Calu3 (cell line): ENCODE measurements around the gene LYRM1. TPM values are rescaled to one million over a fixed set of nuclear protein-coding genes. Genes with fewer than 3 reads are reported as not detected.

ENCODE experiments used
- BruUV-seq: library from RNA; stranded (reverse); fragments of 400-500 nt; replicated peaks from 2 replicates; lab custom pipeline; 2021; lab: Mats Ljungman, UMichigan
- CTCF ChIA-PET: fragments of 300-600 bp; sonication (Branson Sonifier 250); formaldehyde crosslinking; loops from one replicate; lab custom pipeline; 2022; ENCODE audit warnings: antibody characterized with exemption; lab: Charles Lee
- DNase-seq: peaks from one replicate; pipeline ENCODE4 v3.0.0; 2022
- H3K27ac Mint-ChIP-seq: one replicate; pipeline ENCODE4 v1.8.0; 2022; ENCODE audit warnings: mixed read lengths; ENCODE audit not compliant: unreplicated experiment
- H3K27me3 Mint-ChIP-seq: one replicate; pipeline ENCODE4 v1.8.0; 2022; ENCODE audit warnings: mixed read lengths; ENCODE audit not compliant: unreplicated experiment
- H3K36me3 Mint-ChIP-seq: one replicate; pipeline ENCODE4 v1.8.0; 2022; ENCODE audit warnings: mild to moderate bottlenecking, moderate library complexity, mixed read lengths; ENCODE audit not compliant: insufficient read depth, unreplicated experiment
- H3K4me1 Mint-ChIP-seq: one replicate; pipeline ENCODE4 v1.8.0; 2022; ENCODE audit warnings: mild to moderate bottlenecking, low read depth, mixed read lengths; ENCODE audit not compliant: unreplicated experiment
- H3K4me3 Mint-ChIP-seq: one replicate; pipeline ENCODE4 v1.8.0; 2022; ENCODE audit warnings: mild to moderate bottlenecking, low read depth, moderate library complexity, mixed read lengths; ENCODE audit not compliant: unreplicated experiment
- H3K9me3 Mint-ChIP-seq: one replicate; pipeline ENCODE4 v1.8.0; 2022; ENCODE audit warnings: low read depth, mixed read lengths; ENCODE audit not compliant: unreplicated experiment
- CTCF ChIP-seq: fragments of 200-600 bp; IDR thresholded peaks from one replicate; pipeline ENCODE4 v1.8.0; 2022; ENCODE audit warnings: antibody characterized with exemption; ENCODE audit not compliant: unreplicated experiment
- intact Hi-C: fragments of 100-400 bp; cut with micrococcal nuclease; formaldehyde crosslinking; loops from one replicate; pipeline ENCODE4 v1.10.0; 2022; ENCODE audit not compliant: unreplicated experiment
- total RNA-seq: library from RNA; stranded (reverse); gene quantifications from 2 replicates; pipeline ENCODE4 v1.2.3, GENCODE V29; 2022

LYRM1 gene
- total RNA-seq, 1 experiment from 2014 or later: 36.5 TPM

GRCh38 chr16:20950294-20950693 is 49.7 kb downstream of the LYRM1 start:
- Mint-ChIP-seq H3K36me3 (no peaks in the 10 kb centered on the region), H3K9me3 (no peaks in the 10 kb centered on the region), H3K27me3 (peaks cover 14% of the 10 kb centered on the region), H3K4me1 (no peaks in the 10 kb centered on the region), H3K27ac (no peak overlapping the region), H3K4me3 (no peak overlapping the region)
- CTCF ChIA-PET: no interaction called here
- no peak for TF ChIP-seq CTCF
- intact Hi-C loops: no loop called here
- no peak for DNase-seq
- no TSS peak for BruUV-seq

- H3K9me3 Mint-ChIP-seq: no peaks in the 10 kb centered on the region
- intact Hi-C loops: no loop called here
- no peak overlapping the region for H3K27ac Mint-ChIP-seq
- CTCF ChIA-PET: no interaction called here
- DNase-seq: no peak
- TF ChIP-seq CTCF: no peak
- peaks cover 14% of the 10 kb centered on the region for H3K27me3 Mint-ChIP-seq
- no peak overlapping the region for H3K4me3 Mint-ChIP-seq
- no TSS peak for BruUV-seq
- no peaks in the 10 kb centered on the region for H3K4me1 Mint-ChIP-seq
- H3K36me3 Mint-ChIP-seq: no peaks in the 10 kb centered on the region
Observed at GRCh38 chr16:20952139-20952920, 51.8 kb downstream of the LYRM1 start.

- Mint-ChIP-seq H3K4me1 (no peaks in the 10 kb centered on the region), H3K9me3 (no peaks in the 10 kb centered on the region), H3K27me3 (no peaks in the 10 kb centered on the region), H3K4me3 (no peak overlapping the region), H3K36me3 (no peaks in the 10 kb centered on the region), H3K27ac (no peak overlapping the region)
- CTCF ChIA-PET: no interaction called here
- no peak for DNase-seq
- TF ChIP-seq CTCF: no peak
- BruUV-seq: no TSS peak
- intact Hi-C loops: no loop called here
Observed at GRCh38 chr16:20954574-20954973, 54.0 kb downstream of the LYRM1 start.

GRCh38 chr16:20956319-20956718 is 55.7 kb downstream of the LYRM1 start:
- no peak for DNase-seq
- Mint-ChIP-seq H3K36me3 (no peaks in the 10 kb centered on the region), H3K27ac (no peak overlapping the region), H3K27me3 (no peaks in the 10 kb centered on the region), H3K9me3 (no peaks in the 10 kb centered on the region), H3K4me3 (no peak overlapping the region), H3K4me1 (no peaks in the 10 kb centered on the region)
- CTCF ChIA-PET: no interaction called here
- no TSS peak for BruUV-seq
- no peak for TF ChIP-seq CTCF
- intact Hi-C loops: loop anchor here (5.0 kb wide), 1 partner anchor 104 kb away; no protein-coding TSS in a partner anchor
